GM21717 (cell line): ENCODE data around the gene IRS1.

ENCODE experiments used
- ATAC-seq: cut with Tn5 transposase; IDR thresholded peaks from one replicate; pipeline ENCODE4 v1.9.1; 2021; ENCODE audit warnings: mild to moderate bottlenecking, moderate library complexity; ENCODE audit not compliant: unreplicated experiment

The IRS1 gene

DNA sequence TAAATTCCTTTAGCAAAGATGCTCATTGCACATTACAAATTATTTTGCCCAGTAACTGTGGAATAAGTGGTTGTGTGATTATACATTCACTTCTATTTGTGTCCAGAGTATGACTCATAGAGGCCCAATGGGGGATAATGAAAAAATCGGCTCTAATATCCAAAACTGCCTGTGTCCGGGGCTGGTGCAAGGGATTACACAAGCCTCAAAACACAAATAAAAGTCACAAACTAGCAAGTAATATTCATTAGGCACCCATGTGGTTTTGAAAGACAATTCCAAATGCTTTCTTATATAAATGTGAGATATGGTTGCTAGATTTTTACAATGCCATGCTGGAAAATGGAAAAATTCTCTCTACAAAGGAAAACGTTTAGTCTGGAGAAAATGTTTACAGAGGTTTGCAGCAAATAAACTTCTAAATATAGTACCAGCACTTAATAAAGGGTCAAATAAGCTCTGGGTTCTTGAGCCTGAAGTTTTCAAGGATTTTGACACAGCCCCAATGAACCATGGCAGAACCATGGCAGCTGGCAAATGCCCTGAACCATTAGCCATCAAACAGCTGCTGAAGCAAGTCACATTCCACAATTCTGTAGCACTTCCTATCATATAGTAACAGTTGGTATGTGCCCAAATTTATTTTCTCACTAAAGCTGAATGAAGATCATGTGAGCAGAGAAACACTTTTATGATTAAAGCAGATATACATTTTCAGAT is 40.5 kb downstream of the IRS1 start:
- ATAC-seq, result no peak

DNA sequence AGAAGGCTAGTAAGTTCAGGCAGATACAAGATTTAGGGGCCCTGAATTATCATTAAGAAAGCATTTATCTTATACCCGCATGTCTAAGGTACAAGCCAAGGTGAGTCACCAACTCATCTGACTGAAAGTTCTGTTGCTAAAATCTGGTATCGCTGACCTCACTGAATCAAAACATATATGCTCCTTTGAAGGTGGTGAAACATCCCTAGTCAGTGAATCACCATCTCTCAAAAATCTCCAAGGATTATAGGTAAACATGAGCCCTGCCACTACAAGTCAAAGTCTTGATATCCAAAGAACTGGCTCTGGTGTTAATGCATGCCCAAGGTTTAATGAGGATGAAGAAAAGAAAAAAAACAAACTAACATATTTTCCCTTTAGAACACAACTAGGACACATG is 43.5 kb downstream of the IRS1 start:
- ATAC-seq, result no peak

GRCh38 chr2:226755631-226756030 is 44.0 kb downstream of the IRS1 start:
- ATAC-seq, result no peak

GRCh38 chr2:226754821-226755604 is 44.6 kb downstream of the IRS1 start:
- ATAC-seq, result no peak

- no peak for ATAC-seq
Observed at GRCh38 chr2:226752887-226753286, 46.7 kb downstream of the IRS1 start.

DNA sequence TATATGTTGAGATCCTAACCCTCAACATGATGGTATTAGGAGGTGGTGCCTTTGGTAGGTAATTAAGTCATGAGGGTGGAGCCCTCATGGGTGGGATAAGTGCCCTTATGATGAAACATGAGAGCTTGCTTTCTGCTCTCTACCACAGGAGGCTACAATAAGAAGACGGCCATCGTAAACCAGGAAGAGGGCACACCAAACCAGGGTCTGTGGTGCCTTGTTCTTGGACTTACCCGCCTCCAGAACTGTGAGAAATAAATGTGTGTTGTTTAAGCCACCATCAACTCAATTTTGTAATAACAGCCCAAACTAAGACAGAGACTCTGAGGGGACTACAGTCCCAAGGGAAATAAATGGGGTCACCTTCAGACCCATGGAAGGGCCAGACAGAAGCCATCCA is 52.3 kb downstream of the IRS1 start:
- no peak for ATAC-seq

DNA sequence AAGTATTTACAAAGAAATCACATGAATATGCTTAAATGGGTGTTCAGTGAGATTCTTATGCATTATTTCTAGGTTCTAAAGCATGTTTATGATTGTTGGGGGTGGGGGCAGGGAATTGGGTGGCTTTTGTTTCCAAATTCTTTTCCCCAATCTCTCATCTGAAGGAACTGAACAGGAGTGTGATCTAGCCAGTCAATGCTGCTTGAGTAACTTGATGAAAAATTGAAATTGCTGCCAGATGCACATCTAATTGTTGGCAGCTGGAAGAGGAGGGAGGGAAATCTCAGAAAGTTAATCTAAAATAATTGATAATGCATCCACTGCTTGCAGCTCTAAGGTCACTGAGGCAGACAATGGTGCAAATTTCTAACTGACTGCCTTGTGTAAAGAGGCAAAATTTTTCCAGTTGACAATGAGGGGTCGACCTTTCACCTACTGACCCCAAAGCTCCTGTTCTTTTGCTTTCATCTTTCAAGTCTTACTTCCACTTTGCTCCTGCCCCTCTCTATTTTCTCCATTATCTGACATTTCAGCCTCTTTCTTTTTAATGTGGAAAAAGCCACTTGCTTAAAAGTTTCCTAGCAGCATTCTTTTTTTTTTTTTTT is 53.3 kb downstream of the IRS1 start:
- ATAC-seq, result no peak

DNA sequence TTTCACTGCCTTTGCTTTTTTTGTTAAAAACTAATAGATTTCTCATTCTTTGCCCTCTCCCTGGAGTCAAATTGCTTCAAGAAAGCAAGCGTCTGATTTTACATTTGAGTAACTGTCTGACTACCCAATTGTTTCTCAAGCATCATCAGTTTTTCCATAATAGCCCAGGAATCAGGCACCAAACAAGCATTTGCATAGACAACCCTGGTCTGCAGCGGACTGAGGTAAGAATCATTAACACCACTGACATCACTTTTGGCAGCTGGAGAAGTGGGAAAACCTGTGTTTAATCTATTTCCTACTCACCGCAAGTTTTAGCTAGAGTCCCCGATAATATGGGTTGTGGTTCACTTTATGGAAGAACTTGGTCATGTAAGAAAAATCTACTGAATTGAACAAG is 55.7 kb downstream of the IRS1 start:
- ATAC-seq, result no peak

GRCh38 chr2:226742347-226742746 is 57.3 kb downstream of the IRS1 start:
- no peak for ATAC-seq

GRCh38 chr2:226740039-226740648 is 59.5 kb downstream of the IRS1 start:
- ATAC-seq, result no peak

- no peak for ATAC-seq
Observed at GRCh38 chr2:226739545-226740030, 60.0 kb downstream of the IRS1 start.

DNA sequence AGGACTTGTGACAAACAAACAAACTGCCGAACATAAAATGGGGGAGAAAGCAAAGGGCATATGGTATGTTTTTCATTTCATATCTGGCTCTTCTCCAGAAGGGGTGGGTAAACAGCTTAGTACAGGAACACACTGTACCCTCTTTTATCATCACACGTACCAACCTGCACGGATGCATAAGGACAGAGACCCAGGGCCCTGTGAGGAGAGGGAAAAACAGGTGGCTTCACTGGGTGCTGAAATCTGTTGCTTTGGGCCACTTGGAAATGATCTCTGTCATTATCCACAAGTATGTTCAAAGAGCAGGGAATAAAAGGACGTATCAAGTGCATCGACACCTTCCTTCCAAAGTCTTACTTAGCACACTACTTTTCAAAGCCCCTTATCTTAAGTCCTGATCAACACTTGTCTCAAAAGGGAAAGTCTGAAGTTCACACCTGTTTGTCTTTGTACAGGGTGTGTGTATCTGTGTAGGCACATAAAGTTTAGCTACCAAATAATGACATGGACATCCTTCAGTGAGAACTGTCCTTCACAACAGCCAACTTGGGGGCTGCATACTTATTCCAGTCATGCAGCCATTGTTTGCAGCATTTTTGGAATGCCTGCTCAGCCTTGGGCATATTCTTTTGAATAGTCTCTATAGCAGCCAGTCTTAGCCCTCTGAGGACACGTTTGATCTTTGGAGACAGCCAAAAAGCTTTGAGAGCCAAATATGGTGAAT is 60.6 kb downstream of the IRS1 start:
- ATAC-seq, result no peak

DNA sequence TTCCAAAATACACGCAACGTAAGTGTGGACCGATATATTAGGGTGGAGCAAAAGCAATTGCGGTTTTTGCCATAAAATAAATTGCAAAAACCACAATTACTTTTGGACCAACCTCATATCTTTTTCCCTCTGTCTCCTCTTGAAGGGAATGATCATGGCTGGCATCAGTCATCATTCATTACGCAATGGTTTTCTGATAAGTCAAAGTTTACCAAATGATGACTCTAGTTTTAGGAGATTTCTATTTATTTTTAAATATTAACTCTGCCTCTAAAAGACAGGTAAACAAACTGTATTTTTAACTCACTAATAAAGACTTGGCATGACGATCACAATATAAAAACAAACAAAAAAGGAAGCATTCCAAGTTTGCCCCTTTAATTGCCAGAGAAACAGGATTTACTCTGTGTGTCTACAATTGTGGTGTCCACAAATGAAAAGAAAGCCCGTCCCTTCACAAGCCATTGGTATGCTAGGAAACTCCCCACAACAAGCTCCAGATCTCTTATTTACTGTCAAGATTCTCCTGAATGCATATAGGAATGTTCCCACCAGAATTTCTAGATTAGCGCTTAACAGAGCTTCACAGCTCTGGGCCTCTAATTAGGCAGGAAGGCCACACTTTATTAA is 61.3 kb downstream of the IRS1 start:
- ATAC-seq, result no peak

GRCh38 chr2:226736382-226736781 is 63.2 kb downstream of the IRS1 start:
- ATAC-seq, result no peak

GRCh38 chr2:226733927-226734564 is 65.6 kb downstream of the IRS1 start:
- no peak for ATAC-seq

DNA sequence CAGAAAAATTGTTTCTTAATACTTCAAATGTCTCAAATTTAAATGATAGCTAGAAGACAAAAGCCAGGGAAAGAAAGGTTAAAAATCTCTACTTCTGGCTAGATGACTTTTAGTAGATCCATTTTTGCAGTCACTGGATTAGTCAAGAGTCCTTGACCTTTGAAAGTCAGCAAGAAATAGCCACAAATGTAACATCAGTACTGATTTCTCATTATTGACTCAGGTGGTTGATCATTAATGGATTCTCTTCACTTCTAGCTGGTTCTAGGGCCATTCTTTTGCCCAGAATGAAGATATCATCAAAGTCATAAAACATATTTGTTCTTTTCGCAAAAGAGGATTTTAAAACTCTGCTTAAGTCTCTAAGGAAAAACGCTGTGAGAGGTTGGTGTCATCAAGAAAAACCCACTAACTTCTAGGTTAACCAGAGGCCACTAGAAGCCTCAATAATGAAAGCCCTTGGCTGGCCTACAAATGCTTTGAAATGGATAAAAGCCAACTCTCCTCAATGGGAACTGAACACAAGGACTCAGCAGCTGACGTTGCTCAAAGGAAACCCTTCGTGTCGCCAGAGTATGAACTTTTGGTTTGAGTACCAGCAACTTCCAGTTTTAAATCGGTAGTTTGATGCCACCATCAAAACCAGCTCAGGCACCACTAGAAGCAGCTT is 66.3 kb downstream of the IRS1 start:
- no peak for ATAC-seq

DNA sequence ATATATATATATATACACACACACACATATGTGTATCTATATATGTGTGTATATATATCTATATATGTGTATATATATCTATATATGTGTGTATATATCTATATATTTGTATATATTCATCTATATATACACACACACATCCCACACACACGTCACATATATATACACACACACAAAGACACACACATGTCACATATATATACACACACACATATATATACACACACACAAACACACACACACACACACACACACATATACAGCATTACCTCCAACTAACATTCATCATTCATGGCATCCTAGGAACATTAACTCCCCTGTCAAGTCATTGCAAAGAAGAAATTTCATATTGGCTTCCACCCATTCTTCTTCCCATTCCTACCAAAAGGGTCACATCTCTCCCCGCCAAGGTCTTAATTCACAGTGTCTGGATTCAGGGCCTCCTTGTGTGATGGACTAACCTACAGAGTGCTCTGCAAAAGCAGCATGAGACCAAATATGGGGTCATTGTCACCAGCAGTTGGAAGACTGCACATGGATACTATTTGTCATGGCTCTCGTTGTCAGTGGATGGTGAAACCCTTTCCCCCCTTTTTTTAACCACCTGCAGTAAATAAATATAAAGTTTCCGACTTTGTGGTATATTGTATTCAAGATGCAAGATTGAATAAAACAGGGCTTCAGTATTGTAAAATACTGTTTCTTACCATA is 67.0 kb downstream of the IRS1 start:
- ATAC-seq, result no peak

DNA sequence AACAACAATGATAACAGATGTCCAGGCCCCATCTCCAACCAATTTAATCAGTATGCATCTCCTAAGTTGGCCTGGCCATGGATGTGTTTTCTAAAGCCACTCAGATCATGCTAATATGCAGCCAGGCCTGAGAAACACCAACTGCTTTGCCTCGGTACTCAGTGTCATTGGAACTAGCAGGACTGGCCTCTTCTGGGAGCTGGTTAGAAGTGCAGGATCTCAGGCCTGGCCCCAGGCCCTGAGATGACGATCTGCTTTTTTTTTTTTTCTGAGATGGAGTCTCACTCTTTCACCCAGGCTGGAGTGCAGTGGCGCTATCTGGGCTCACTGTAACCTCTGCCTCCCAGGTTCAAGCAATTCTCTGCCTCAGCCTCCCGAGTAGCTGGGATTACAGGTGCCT is 69.1 kb downstream of the IRS1 start:
- ATAC-seq, result no peak

GRCh38 chr2:226728996-226729395 is 70.6 kb downstream of the IRS1 start:
- no peak for ATAC-seq
